Medulla oblongata (tissue), 1 donor: Measurements from ENCODE around the gene MX1.

Source experiments
- DNase-seq: peaks from one replicate; pipeline ENCODE4 v3.0.0-alpha.2; 2015; ENCODE audit errors: extremely low spot score

MX1 gene, protein sequence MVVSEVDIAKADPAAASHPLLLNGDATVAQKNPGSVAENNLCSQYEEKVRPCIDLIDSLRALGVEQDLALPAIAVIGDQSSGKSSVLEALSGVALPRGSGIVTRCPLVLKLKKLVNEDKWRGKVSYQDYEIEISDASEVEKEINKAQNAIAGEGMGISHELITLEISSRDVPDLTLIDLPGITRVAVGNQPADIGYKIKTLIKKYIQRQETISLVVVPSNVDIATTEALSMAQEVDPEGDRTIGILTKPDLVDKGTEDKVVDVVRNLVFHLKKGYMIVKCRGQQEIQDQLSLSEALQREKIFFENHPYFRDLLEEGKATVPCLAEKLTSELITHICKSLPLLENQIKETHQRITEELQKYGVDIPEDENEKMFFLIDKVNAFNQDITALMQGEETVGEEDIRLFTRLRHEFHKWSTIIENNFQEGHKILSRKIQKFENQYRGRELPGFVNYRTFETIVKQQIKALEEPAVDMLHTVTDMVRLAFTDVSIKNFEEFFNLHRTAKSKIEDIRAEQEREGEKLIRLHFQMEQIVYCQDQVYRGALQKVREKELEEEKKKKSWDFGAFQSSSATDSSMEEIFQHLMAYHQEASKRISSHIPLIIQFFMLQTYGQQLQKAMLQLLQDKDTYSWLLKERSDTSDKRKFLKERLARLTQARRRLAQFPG

DNA sequence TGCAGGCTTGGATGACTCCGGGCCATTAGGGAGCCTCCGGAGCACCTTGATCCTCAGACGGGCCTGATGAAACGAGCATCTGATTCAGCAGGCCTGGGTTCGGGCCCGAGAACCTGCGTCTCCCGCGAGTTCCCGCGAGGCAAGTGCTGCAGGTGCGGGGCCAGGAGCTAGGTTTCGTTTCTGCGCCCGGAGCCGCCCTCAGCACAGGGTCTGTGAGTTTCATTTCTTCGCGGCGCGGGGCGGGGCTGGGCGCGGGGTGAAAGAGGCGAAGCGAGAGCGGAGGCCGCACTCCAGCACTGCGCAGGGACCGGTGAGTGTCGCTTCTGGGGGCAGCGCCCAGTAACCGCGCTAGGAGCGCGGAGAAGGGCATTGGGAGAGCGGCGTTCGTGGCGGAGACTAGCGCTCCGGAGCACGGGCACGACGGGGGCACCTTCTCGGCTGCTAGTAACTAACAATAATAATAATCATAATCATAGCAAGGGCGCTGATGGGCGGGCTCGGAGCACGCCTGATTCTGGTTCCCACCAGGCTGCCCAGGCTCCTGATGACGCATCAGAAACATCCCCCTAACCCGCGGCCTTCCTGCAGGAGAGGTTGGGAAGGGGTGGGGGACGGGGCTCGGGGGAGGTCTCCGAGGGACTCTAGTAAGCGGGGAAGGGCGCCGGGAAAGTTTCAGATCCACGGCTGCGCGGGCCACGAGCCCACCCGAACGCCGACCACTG is at the start of gene MX1:
TSS of gene MX1 (plus strand) at position 286 of the 722 bp plus-strand sequence. CDS start 5,832 bp downstream, outside the sequence.
- DNase-seq, result peak; percentile 58

DNA sequence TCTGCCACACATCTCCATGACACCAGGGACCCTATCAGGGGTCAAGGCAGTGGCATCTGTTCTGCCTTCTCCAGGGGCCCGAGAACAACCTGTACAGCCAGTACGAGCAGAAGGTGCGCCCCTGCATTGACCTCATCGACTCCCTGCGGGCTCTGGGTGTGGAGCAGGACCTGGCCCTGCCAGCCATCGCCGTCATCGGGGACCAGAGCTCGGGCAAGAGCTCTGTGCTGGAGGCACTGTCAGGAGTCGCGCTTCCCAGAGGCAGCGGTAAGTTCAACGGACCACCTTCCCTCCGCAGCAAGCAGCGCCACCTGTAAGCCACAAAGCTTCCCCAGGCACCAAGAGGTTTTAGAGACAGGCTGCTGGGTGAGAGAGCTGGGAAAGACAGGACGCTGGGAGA is 48.3 kb upstream of the MX1 start:
- no peak for DNase-seq

DNA sequence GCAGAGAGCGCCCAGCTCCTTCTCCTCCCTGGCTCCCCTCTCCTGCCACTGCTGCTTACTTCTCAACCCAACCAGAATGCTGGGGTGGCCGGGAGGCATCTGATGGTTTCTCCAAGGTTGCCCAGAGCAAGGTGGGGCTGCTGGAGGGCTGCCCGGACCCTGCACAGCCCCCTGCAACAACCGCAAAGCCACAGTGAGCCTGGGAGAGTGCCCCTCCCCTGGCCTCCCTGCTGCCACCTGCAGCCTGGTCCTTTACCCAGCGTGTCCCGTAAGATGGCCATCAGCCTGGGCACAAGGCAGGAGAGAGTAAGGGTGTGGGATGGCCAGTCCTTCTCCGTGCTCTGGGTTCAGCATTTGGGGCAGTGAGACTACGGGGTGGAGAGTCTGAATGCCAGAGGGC is 47.2 kb upstream of the MX1 start:
- DNase-seq, result no peak

DNA sequence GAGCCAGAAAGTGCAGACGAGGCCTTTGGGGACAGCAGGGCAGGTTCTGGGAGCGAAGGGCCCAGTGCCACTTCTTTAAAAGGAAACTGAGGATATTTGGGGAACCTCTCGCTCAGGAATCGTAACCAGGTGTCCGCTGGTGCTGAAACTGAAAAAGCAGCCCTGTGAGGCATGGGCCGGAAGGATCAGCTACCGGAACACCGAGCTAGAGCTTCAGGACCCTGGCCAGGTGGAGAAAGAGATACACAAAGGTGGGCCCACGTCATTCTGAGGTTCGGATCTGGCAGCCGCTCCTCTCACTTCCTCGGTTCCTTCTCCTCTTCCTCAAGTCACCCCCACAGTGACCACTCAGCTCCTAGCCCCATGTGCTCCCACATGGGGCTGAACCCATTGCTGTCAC is 46.1 kb upstream of the MX1 start:
- DNase-seq, result no peak

DNA sequence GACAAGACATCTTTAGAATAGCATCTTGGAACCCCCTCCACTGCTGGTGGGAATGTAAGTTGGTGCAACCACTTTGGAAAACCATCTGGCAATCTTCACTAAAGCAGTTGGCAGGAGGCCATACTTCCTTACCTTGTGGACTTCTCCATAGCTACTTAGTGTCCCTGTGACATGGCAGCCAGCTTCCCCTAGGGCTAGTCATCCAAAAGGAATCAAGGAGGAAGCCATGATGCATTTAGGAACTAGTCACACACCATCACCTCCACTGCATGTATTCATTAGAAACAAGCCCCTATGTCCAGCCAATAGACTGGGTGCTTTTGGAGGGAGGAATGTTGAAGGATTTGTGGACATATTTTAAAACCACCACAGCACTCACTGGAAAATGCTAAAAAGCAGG is 44.3 kb upstream of the MX1 start:
- no peak for DNase-seq

DNA sequence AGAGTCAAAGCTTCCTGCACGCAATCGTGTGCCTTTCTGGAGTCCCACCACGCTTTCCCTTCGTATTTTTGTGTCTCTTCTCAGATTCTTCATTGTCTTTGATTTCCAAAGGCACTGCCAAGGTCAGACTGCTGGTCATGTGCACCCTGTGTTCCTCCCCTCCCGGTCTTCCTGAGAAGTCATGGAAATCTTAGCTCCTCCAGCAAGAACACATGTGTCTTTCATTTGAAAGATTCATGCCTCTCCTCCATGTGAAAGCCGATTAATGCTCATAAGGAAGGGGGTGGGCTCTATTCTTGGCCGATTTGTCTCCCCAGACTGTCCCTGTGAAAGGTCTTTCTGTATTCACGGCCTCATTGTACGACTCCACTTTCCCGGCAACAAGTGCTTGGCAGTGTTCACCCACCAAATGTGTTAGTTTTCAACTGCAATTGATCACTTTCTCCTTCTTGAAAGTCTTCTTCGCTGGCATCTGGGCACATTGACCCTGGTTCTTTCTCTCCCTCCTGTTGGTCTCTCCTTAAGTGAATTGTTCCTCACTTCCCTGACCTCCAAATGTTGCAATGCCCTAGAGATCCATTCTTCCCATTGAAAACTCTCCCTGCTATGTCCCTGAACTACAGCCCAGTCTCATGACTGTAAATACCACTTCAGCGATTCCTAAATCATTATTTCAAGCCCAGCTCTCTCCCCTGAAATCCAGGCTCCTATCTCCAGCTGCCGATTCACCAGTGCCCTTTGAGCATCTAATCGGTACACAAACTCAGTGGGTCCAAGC is 38.8 kb upstream of the MX1 start:
- DNase-seq, result peak; percentile 6

DNA sequence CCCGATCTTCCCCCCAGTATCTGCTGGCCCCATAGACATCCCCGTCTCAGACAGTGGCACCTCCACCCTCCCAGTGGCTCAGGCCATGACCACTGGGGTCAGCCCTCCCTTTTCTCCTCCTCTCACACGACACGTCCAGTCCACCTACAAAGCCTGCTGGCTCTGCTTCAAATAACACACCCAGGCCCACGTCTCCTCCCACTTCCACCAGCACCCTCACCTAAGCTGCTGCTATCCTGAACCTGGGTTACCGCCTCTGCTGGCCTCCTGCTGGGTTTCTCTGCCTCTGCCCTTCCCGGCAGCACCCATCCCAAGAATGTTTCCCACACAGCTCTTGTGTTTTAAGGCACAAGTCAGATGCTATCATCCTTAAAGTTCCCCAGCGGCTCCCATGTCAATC is 38.2 kb upstream of the MX1 start:
- DNase-seq, result no peak

DNA sequence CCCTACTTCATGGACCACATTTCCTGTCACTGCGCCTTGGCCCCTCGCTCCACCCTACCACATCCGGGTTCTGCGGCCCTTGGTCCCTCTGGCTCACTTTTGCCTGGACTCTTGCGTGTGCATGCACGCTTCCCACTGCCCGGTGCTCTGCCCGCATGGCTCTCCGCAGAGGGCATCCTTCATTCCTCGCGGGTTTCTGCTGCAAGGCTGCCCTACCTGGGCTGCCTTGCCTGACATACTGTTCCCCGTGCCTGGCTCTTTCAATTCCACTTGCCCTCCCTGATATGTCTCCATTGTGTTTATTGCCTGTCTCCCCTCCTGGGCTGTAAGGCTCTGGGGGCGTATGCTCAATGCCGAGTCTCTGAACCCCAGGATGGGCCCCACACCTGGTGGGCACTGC is 37.8 kb upstream of the MX1 start:
- DNase-seq, result no peak

DNA sequence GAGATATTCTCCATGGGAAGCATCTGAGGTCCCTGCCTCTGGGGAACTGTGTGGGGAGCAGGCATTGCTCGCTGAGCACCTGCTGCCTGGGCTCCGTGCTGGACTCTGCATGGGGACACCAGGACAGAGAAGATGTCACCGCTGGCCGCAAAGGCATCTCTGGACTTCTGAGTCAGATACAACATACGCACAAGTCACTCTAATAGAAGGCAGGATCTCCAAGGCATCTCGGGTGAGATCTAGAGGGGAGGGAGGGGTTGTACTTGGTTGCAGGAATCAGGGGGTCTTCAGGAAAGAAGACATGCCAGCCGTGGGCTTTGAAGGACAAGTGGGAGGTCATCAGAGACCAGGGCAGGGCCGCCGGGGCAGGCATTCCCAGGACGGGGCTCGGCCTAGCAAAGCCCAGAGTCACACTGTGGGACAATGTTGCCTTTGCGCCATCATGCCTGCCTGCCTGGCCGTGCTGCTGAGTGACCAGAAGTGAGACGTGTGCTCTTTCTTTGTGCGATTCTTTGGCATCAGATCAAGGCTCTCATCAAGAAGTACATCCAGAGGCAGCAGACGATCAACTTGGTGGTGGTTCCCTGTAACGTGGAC is 35.9 kb upstream of the MX1 start:
- no peak for DNase-seq

DNA sequence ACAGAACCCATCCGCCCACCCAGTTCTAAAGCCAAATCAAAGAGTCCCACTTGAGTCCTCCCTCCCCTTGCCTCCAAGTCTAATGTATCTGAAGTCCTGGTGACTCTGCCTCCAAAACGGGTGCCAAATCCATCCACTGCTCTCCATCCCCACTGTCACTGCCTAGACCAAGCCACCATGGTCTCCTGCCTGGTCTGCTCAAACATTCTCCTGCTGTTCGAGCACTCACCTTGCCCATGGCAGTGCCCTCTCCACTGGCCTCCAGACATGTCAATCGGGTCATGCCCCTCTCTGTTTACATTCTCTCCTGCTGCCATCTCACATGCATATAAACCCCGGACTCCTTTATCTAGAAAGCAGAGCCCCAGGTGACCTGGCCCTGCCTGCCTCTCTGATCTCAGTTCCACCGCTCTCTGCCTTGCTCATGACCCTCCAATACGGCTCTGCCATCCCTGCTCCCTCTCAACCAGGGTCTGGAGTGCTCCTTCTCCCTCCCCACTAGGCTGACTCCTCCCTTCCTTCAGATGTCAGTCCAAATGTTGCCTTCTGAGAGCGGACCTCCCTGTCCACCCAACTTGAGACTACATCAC is 32.1 kb upstream of the MX1 start:
- no peak for DNase-seq

DNA sequence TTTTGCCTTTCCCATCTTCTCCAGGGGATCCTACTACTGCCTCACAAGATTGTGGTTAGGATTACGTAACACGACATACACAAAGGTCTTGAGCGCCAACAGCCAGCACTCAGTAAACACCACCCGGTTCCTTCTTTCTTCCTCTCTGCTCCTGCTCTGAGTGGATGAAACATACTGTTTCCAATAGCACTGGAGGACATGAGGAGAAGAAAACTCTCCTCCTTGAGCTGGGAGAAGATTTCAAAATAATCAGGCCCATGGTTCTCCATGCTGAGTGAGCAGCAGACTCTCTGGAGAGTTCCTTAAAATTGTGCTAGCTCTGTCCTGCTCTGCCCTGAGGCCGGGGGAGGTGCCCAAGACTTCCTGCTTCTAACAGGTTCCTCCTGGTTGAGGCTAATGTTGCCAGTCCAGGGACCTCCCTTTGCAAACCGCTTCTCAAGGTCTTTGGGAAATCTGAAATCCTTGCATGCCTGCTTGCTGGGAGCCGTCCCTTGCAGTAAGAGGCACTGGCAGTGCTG is 29.4 kb upstream of the MX1 start:
- peak; percentile 44 for DNase-seq

DNA sequence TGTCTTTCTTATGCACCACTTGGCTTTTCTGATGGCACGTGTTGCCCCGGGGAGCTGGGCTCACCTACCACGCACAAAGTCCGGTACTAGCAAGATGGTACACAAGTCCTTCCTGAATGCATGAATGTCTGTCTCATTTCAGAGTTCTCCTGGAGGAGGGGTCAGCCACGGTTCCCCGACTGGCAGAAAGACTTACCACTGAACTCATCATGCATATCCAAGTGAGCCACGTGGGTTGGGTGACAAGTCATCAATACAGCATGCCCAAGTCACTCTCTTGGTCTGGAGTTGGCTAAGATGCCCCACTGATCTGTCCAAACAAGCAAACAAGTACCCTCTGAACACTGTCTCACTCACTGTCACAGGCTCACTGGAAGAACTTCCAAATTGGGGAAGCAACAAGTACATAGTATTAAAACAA is 28.6 kb upstream of the MX1 start:
- DNase-seq, result no peak

DNA sequence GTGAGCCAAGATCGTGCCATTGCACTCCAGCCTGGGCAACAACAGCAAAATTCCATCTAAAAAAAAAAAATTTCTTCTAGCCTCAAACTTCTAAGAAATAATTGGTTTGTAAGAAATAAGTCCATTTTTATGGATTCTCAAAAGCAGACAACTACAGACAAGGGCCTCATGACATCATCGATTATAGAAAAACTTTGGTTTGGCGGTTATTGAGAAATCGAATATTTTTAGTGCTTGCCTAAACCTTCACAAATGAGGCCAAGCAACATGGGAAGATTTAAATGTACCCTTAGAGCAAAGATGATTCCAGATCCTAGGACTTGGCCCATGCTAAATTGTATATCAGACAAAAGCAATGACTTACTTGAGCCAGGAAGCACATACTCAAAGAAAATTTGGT is 27.8 kb upstream of the MX1 start:
- no peak for DNase-seq

DNA sequence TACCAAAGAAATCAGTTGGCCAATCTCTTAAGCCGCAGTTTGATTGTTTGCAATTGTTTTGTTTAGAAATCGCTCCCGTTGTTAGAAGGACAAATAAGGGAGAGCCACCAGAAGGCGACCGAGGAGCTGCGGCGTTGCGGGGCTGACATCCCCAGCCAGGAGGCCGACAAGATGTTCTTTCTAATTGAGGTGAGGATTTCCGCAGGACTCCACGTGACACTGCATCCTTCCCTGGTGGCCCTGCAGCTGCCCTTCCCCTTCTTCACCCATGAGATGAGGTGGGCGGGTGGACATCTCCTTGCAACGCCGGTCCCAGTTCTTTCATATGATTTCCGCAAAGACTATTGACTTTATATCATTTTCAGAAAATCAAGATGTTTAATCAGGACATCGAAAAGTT is 27.2 kb upstream of the MX1 start:
- no peak for DNase-seq

DNA sequence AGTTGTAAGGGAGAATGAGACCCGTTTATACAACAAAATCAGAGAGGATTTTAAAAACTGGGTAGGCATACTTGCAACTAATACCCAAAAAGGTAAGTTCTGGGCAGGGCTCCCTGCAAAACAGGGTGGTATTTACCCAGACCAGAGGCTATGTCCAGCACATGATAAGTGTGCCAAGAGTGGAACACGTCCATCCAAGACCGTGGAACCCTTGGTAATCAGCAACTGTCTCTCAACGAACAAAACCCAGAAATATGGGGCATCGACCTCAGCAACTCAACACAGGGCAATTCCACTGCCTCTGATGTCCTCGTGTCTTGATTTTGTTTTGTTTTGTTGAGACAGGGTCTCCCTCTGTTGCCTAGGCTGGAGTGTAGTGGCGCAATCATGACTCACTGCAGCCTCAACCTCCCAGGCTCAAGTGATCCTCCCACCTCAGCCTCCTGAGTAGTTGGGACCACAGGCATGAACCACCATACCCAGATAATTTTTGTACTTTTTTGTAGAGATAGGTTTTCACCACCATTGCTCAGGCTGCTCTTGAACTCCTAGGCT is 26.7 kb upstream of the MX1 start:
- DNase-seq, result no peak

DNA sequence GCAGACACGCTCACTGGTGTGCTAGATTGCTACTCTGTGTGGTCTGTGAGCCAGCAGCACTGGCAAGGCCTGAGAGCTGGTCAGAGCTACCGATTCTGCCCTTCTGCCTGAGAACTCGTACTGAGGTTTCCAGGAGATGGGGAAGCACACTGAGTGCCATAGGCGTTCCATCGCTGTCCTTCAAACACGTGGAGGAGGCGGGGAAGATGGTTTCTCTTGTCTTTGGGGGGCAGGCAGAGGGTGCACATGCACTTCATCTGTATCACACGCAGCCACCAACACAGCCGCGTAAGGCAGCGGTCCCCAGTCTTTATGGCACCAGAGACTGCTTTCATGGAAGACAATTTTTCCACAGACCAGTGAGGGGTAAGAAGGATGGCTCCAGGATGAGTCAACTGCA is 23.8 kb upstream of the MX1 start:
- no peak for DNase-seq

DNA sequence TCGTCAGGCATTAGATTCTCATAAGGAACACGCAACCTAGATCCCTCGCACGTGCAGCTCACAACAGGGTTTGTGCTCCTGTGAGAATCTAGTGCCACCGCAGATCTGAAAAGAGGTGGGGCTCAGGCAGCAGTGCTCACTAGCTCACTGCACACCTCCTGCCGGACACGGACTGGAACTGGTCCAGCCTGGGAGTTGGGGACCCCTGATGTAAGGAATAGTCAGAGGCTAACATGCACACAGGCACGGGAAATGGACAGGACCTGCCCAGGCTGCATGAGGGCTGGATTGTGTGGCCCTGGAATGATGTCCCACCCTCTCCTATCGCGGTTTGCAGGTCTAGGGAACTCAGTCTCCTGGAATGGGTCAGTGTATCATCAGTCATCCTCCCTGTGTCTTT is 23.2 kb upstream of the MX1 start:
- DNase-seq, result no peak

DNA sequence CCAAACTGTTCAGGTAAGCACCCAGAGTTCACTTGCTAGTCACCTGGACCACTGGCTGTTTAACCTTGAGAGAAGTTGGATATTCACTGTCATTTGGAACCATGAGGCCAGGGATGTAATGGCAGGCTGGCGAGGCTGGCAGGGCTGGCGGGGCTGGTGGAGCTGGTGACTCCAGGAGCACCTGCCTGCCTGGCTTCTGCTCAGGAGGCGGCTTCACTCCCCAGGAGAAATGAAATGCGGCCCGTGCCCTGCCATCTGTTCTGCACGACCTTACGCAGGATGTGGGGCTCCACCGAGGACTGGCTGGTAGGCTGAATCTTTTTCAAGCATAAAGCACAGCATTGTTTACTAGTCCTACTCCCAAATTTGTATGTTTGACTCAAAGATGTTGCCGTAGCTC is 22.7 kb upstream of the MX1 start:
- DNase-seq, result no peak

DNA sequence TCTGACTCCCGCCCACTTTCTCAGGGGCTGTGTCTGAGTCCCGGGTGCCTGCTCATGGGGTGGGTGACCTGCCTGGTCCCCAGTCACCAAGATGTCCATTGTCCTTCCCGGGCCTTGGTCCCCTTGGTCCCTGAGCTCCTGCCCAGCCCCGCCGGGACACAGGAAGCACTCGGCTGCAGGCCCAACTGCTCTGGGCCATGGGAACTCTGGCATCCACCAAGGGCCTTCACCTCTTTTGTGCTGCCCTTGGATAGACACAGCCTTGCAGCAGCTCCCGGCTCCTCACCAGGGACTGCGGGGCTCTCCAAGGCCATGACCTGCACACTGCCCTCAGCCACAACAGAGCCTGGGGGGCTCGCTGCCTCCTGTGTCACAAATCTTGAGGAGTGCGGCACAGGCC is 22.1 kb upstream of the MX1 start:
- DNase-seq, result no peak

DNA sequence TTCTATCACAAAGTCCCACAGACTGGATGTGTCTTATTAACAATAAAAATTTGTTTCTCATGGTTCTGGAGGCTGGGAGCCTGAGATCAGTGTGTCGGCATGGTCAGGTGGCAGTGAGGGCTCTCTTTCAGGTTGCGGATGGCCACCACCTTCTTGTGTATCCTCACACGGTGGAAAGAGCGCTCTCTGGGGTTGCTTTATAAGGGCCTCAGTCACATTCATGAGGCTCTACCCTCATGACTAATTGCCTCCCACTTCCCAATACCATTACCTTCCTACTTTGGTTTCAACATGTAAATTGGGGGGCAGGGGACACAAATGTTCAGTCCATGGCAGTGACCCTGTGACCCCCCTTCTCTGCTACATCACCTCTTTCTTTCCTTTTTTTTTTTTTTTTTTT is 20.7 kb upstream of the MX1 start:
- DNase-seq, result no peak

DNA sequence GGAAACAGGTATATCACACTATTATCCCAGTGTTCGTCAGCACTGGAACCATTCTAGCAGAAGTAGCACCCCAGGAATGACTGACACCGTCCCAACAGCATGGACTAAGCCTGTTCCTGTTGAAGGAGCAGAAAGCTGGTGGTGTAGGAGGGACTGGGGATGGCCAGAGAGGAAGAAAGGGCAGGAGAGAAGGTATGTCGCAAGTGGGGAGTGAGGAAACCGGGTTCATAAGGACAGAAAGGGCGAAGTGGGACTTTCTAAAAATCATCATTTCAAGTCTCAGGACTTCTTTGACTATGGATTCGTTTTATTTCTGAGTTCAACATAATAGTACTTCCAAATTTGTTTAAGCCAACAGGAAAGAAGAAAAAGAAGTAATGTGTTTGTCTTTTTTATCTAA is 19.7 kb upstream of the MX1 start:
- no peak for DNase-seq
